DND-41 (cell line): Measurements from ENCODE around the gene ERBB4.

ENCODE experiments used
- ATAC-seq: fragments of 200-7000 bp; cut with Tn5 transposase; 3 replicates; pipeline ENCODE4 v1.9.1; 2021; ENCODE audit warnings: low read depth; ENCODE audit not compliant: insufficient read depth
- DNase-seq: peaks from one replicate; pipeline ENCODE4 v3.0.0-alpha.2; 2020
- H2AFZ ChIP-seq: 2 replicates; pipeline ENCODE4 v1.6.0; 2012; ENCODE audit warnings: low read depth, low read length
- H3K27ac ChIP-seq: 2 replicates; pipeline ENCODE4 v1.5.1; 2012; ENCODE audit warnings: low read length, inconsistent platforms
- H3K27me3 ChIP-seq: fragments of 200-600 bp; sonication (generic); 2 replicates; pipeline ENCODE4 v1.6.0; 2012; ENCODE audit warnings: low read length, mild to moderate bottlenecking, inconsistent platforms; ENCODE audit not compliant: insufficient read depth, poor library complexity
- H3K36me3 ChIP-seq: 2 replicates; pipeline ENCODE4 v1.5.1; 2012; ENCODE audit warnings: low read length, inconsistent platforms; ENCODE audit not compliant: insufficient read depth
- H3K4me1 ChIP-seq: 2 replicates; pipeline ENCODE4 v1.5.1; 2012; ENCODE audit warnings: mild to moderate bottlenecking, low read length; ENCODE audit not compliant: insufficient read depth
- H3K4me2 ChIP-seq: 2 replicates; pipeline ENCODE4 v1.6.0; 2012; ENCODE audit warnings: mild to moderate bottlenecking, moderate library complexity, low read length, inconsistent platforms; ENCODE audit not compliant: insufficient read depth
- H3K4me3 ChIP-seq, 2 experiments: fragments of 200-600 bp in 1 of 2; shearing (Covaris generic) in 1 of 2; 2 replicates each; pipeline ENCODE4 v1.5.1; 2012 to 2016; ENCODE audit warnings: inconsistent platforms in 2 of 2, low read length in 2 of 2, mild to moderate bottlenecking in 2 of 2, low read depth in 1 of 2, moderate library complexity in 1 of 2
- H3K79me2 ChIP-seq: 2 replicates; pipeline ENCODE4 v1.6.0; 2012; ENCODE audit warnings: low read length, inconsistent platforms; ENCODE audit not compliant: insufficient read depth
- H3K9ac ChIP-seq: 2 replicates; pipeline ENCODE4 v1.6.0; 2012; ENCODE audit warnings: low read depth, mild to moderate bottlenecking, inconsistent platforms, low read length, moderate library complexity
- H3K9me3 ChIP-seq: 2 replicates; pipeline ENCODE4 v1.5.1; 2012; ENCODE audit warnings: low read length, moderate library complexity, mild to moderate bottlenecking, inconsistent platforms; ENCODE audit not compliant: insufficient read depth, severe bottlenecking
- H4K20me1 ChIP-seq: 2 replicates; pipeline ENCODE4 v1.6.0; 2012; ENCODE audit warnings: low read length; ENCODE audit not compliant: insufficient read depth
- CTCF ChIP-seq: IDR thresholded peaks from 2 replicates; pipeline ENCODE4 v1.5.1; 2012; ENCODE audit warnings: borderline replicate concordance, low read length, moderate library complexity, mild to moderate bottlenecking; ENCODE audit not compliant: poor library complexity, severe bottlenecking; ENCODE audit errors: extremely low read depth
- EZH2 ChIP-seq: IDR thresholded peaks from 3 replicates; pipeline ENCODE4 v1.6.1; 2012; ENCODE audit warnings: borderline replicate concordance, low read depth, mild to moderate bottlenecking, moderate library complexity, low read length, inconsistent platforms; ENCODE audit not compliant: severe bottlenecking

The ERBB4 gene

GRCh38 chr2:211760103-211760502, 778.5 kb downstream of the ERBB4 start:
- H3K4me3 ChIP-seq, result no peak overlapping the region
- DNase-seq (no peak), ATAC-seq (no peak)
- H3K4me1 ChIP-seq, result no peaks in the 10 kb centered on the region
- TF ChIP-seq CTCF, result no peak
- TF ChIP-seq EZH2, result no peak
- no peaks in the 10 kb centered on the region for H3K9me3 ChIP-seq
- H2AFZ ChIP-seq, result no peak overlapping the region
- H3K36me3 ChIP-seq, result no peaks in the 10 kb centered on the region
- no peak overlapping the region for H3K27ac ChIP-seq
- no peak overlapping the region for H3K4me2 ChIP-seq
- H4K20me1 ChIP-seq, result no peaks in the 10 kb centered on the region
- no peaks in the 10 kb centered on the region for H3K79me2 ChIP-seq
- no peaks in the 10 kb centered on the region for H3K27me3 ChIP-seq
- H3K9ac ChIP-seq, result no peak overlapping the region

GRCh38 chr2:211756266-211756665, 782.3 kb downstream of the ERBB4 start:
- no peak for TF ChIP-seq EZH2
- TF ChIP-seq CTCF, result no peak
- Histone ChIP-seq H2AFZ (no peak overlapping the region), H4K20me1 (no peaks in the 10 kb centered on the region), H3K27ac (no peak overlapping the region), H3K27me3 (no peaks in the 10 kb centered on the region), H3K4me3 (no peak overlapping the region), H3K9ac (no peak overlapping the region), H3K4me2 (no peak overlapping the region), H3K9me3 (no peaks in the 10 kb centered on the region), H3K4me1 (no peaks in the 10 kb centered on the region), H3K36me3 (no peaks in the 10 kb centered on the region), H3K79me2 (no peaks in the 10 kb centered on the region)
- ATAC-seq (no peak), DNase-seq (no peak)

- Histone ChIP-seq H3K9ac (no peak overlapping the region), H3K4me2 (no peak overlapping the region), H3K4me3 (no peak overlapping the region), H3K4me1 (no peaks in the 10 kb centered on the region), H4K20me1 (no peaks in the 10 kb centered on the region), H3K79me2 (no peaks in the 10 kb centered on the region), H3K27ac (no peak overlapping the region), H2AFZ (no peak overlapping the region), H3K36me3 (no peaks in the 10 kb centered on the region), H3K9me3 (no peaks in the 10 kb centered on the region), H3K27me3 (no peaks in the 10 kb centered on the region)
- DNase-seq (no peak), ATAC-seq (no peak)
- TF ChIP-seq EZH2 (no peak), CTCF (no peak)
Observed at GRCh38 chr2:211755187-211755586, 783.4 kb downstream of the ERBB4 start.

- no peaks in the 10 kb centered on the region for H3K9me3 ChIP-seq
- no peak overlapping the region for H3K4me3 ChIP-seq
- H3K4me1 ChIP-seq, result no peaks in the 10 kb centered on the region
- no peaks in the 10 kb centered on the region for H4K20me1 ChIP-seq
- H3K27me3 ChIP-seq, result no peaks in the 10 kb centered on the region
- ATAC-seq (no peak), DNase-seq (no peak)
- TF ChIP-seq EZH2 (no peak), CTCF (no peak)
- H3K9ac ChIP-seq, result no peak overlapping the region
- no peak overlapping the region for H3K27ac ChIP-seq
- H2AFZ ChIP-seq, result no peak overlapping the region
- H3K36me3 ChIP-seq, result no peaks in the 10 kb centered on the region
- H3K4me2 ChIP-seq, result no peak overlapping the region
- no peaks in the 10 kb centered on the region for H3K79me2 ChIP-seq
Observed at GRCh38 chr2:211751848-211752247, 786.8 kb downstream of the ERBB4 start.
